Measurements from ENCODE around the gene RTN4IP1. TPM values are rescaled to one million over a fixed set of nuclear protein-coding genes. Genes with fewer than 3 reads are reported as not detected.
"Not testable (repeated sequence)": the region's sequence is repeated elsewhere in the genome, so short reads cannot be mapped to it uniquely, and the experiment has no call there.

RTN4IP1 gene
- total and polyA plus RNA-seq, 11 donors: 6.9 to 23.3 (median 13.6) TPM

DNA sequence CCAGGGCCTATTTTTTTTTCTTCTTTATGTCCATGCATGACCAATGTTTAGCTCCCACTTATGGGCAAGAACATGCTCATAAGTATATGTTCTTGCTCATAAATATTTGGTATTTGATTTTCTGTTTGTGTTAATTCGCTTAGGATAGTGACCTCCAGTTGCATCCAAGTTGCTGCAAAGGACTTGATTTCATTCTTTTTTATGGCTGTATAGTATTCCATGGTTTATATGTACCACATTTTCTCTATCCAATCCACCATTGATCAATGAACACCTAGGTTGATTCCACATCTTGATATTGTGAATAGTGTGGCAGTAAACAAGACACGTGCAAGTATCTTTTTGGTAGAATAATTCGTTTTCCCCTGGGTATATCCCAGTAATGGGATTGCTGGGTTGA, 78.1 kb downstream of the RTN4IP1 start:
- no peak for TF ChIP-seq POLR2A (IDR thresholded peaks at IDR 0.05)
- TF ChIP-seq, protein P1, sequence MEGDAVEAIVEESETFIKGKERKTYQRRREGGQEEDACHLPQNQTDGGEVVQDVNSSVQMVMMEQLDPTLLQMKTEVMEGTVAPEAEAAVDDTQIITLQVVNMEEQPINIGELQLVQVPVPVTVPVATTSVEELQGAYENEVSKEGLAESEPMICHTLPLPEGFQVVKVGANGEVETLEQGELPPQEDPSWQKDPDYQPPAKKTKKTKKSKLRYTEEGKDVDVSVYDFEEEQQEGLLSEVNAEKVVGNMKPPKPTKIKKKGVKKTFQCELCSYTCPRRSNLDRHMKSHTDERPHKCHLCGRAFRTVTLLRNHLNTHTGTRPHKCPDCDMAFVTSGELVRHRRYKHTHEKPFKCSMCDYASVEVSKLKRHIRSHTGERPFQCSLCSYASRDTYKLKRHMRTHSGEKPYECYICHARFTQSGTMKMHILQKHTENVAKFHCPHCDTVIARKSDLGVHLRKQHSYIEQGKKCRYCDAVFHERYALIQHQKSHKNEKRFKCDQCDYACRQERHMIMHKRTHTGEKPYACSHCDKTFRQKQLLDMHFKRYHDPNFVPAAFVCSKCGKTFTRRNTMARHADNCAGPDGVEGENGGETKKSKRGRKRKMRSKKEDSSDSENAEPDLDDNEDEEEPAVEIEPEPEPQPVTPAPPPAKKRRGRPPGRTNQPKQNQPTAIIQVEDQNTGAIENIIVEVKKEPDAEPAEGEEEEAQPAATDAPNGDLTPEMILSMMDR (IDR thresholded peaks at IDR 0.05): no peak
- DNase-seq: no peak
- Histone ChIP-seq H3K27me3 (no peaks in the 10 kb centered on the region), H3K4me3 (no peak overlapping the region), H3K27ac (no peak overlapping the region), H3K36me3 (peaks cover 0 to 41% (median 0%) of the 10 kb centered on the region in 9 donors), H3K9me3 (no peaks in the 10 kb centered on the region), H3K4me1 (peaks cover 0 to 44% (median 7%) of the 10 kb centered on the region in 12 donors)
- intact Hi-C loops (cut with DNase I): no loop called here
- 88 to 96% (median 93%) methylated on average over 3 of the region's 3 CpGs for WGBS, 4 donors
- no peak for ATAC-seq

DNA sequence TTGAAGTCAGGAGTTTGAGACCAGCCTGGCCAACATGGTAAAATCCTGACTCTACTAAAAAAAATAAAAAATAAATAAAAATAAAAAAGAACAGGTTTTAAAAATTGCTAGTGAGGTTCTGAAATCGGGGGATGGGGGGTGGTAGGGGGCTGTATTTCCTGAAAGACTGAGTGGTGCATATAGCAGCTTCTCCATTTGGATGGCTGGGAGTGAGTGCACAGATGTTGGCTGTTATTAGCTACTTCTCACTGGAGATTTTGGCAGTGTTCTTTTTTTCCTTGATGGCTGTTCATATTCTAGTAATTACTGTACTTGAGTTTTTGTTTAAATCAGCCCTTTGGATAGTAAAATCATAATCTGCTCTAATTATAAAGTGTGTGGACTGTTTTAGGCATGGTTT, 79.8 kb downstream of the RTN4IP1 start:
- Histone ChIP-seq H3K27ac (peak overlapping the region in 1 of 12 donors; percentile 57), H3K4me1 (peaks cover 0 to 58% (median 8%) of the 10 kb centered on the region in 12 donors)
- 78 to 90% (median 87%) methylated on average over 1 of the region's 1 CpG for WGBS, 4 donors

DNA sequence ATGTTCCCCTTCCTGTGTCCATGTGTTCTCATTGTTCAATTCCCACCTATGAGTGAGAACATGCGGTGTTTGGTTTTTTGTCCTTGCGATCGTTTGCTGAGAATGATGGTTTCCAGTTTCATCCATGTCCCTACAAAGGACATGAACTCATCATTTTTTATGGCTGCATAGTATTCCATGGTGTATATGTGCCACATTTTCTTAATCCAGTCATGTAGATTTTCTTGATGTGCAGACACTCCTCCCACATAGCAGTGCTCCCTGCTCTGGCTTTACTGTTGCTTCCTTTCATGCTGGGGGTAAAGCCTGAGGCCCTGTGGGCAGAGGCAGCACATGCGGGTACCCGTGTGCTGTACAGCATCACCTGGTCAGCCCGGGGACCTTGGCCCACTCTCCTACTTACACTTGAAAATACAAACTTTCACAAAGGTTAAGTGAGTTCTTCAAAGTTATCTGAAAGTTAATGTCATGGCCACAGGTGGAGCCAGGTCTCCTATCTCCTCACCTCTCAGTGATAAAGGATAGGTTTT, 80.3 kb downstream of the RTN4IP1 start:
- DNase-seq; H3K4me3 ChIP-seq; intact Hi-C loops (cut with DNase I); H3K9me3 ChIP-seq; ATAC-seq; H3K27me3 ChIP-seq; H3K27ac ChIP-seq: not testable (repeated sequence)
- peaks cover 0 to 41% (median 0%) of the 10 kb centered on the region in 9 donors for H3K36me3 ChIP-seq
- 85 to 99% (median 96%) methylated on average over 3 to 5 of the region's 6 CpGs for WGBS, 4 donors
- H3K4me1 ChIP-seq: peaks cover 0 to 58% (median 8%) of the 10 kb centered on the region in 12 donors

More for the DNA sequence above, 79.8 kb downstream of the RTN4IP1 start:
- Histone ChIP-seq H3K27me3 (no peaks in the 10 kb centered on the region), H3K9me3 (no peaks in the 10 kb centered on the region), H3K4me3 (no peak overlapping the region), H3K36me3 (peaks cover 0 to 41% (median 0%) of the 10 kb centered on the region in 9 donors)
- no peak for ATAC-seq
- intact Hi-C loops (cut with DNase I): no loop called here
- DNase-seq: no peak
- TF ChIP-seq, protein P1 (IDR thresholded peaks at IDR 0.05): no peak
- TF ChIP-seq POLR2A (IDR thresholded peaks at IDR 0.05): no peak

DNA sequence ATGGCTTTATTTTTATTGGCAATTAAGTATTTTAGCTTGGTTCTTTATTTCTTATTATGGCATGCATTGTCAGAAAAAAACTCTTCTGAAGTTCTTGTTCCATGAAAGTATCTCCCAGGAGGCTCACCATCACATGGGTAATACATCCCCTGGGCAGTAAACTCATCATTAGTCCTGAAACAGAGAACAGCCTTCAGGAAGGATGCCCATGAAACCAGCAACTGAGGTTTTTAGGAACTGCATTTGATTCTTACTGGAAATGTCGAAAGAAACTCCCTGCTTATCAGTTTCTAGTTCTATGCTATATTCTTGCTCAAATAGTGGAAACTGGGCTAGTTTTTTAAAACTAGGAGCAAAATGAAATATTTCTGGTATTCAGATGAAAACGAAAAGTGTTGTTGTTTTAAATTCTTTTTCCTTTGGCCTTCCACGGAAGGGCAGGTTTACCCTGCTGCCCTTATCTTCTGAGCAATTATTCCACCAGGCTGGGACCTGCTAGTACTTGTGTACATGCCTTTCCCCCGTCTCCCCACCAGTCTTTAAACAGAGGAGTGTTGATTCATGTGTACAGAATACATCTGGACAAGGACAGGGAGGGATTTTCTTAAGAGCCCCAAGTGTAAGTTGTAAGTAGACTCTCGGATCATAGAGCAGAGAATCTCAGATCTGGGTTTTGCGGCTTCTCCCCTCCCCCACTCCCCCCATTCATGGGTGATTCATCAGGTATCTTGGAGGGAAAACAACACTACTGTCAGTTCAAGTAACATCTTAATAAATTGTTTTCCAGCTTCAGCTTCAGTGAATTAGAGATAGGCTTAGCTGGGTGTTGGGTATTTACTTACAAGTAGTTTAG, 81.5 kb downstream of the RTN4IP1 start:
- no peak for TF ChIP-seq POLR2A (IDR thresholded peaks at IDR 0.05)
- TF ChIP-seq, protein P1 (IDR thresholded peaks at IDR 0.05): no peak
- Histone ChIP-seq H3K36me3 (peaks cover 0 to 40% (median 0%) of the 10 kb centered on the region in 9 donors), H3K9me3 (no peaks in the 10 kb centered on the region), H3K4me3 (no peak overlapping the region), H3K27ac (peak overlapping the region in 4 of 12 donors; percentile 1 to 78 (median 32)), H3K4me1 (peaks cover 0 to 58% (median 8%) of the 10 kb centered on the region in 12 donors), H3K27me3 (no peaks in the 10 kb centered on the region)
- intact Hi-C loops (cut with DNase I): no loop called here
- DNase-seq (no peak), ATAC-seq (no peak)
- 55 to 66% (median 64%) methylated on average over 6 of the region's 6 CpGs for WGBS, 4 donors
